HCT116 (cell line): ENCODE measurements around the gene WDR27.

Source experiments
- CTCF ChIP-seq, 3 experiments: fragments of 200-600 bp in 1 of 3; sonication (generic) in 1 of 3; IDR thresholded peaks in 2 of 3; conservative IDR thresholded peaks in 1 of 3; 2 replicates each; pipeline ENCODE4 v1.5.1; 2012 to 2017; ENCODE audit warnings: low read depth in 2 of 3, low read length in 2 of 3, antibody characterized with exemption in 1 of 3, borderline replicate concordance in 1 of 3, control low read depth in 1 of 3, mild to moderate bottlenecking in 1 of 3, mixed read lengths in 1 of 3, mixed run types in 1 of 3, moderate library complexity in 1 of 3; ENCODE audit not compliant: insufficient read depth in 1 of 3
- MAX ChIP-seq: IDR thresholded peaks from 2 replicates; pipeline ENCODE4 v1.6.1; 2012
- POLR2AphosphoS5 ChIP-seq: IDR thresholded peaks from 2 replicates; pipeline ENCODE4 v1.6.1; 2011; ENCODE audit warnings: mild to moderate bottlenecking, low read depth, low read length, moderate library complexity

- TF ChIP-seq CTCF (IDR thresholded peaks at IDR 0.05 in 2 of 3, conservative IDR thresholded peaks at IDR 0.05 in 1 of 3; ENCODE audit: borderline replicate concordance in 1 of 3, insufficient read depth in 1 of 3, low read depth in 2 of 3, low read length in 2 of 3) (no peak), MAX (no peak), POLR2AphosphoS5 (no peak)
Observed at GRCh38 chr6:169624785-169625184, 77.0 kb downstream of the WDR27 start.
